AG10803 (cell line): Measurements from ENCODE around the gene SOWAHC.

ENCODE experiments used
- DNase-seq: peaks from one replicate; pipeline ENCODE4 v3.0.0; 2010; ENCODE audit warnings: low read depth
- H3K4me3 ChIP-seq: 2 replicates; pipeline ENCODE4 v1.5.1; 2011; ENCODE audit warnings: mild to moderate bottlenecking, low read length, control low read depth
- TF ChIP-seq, protein P1 (sequence below): conservative IDR thresholded peaks from 2 replicates; pipeline ENCODE4 v1.5.1; 2011; ENCODE audit warnings: mild to moderate bottlenecking, low read length, control low read depth, inconsistent platforms

Gene SOWAHC

GRCh38 chr2:109594246-109594885 lies 19.8 kb upstream of the SOWAHC start:
- TF ChIP-seq, protein P1, sequence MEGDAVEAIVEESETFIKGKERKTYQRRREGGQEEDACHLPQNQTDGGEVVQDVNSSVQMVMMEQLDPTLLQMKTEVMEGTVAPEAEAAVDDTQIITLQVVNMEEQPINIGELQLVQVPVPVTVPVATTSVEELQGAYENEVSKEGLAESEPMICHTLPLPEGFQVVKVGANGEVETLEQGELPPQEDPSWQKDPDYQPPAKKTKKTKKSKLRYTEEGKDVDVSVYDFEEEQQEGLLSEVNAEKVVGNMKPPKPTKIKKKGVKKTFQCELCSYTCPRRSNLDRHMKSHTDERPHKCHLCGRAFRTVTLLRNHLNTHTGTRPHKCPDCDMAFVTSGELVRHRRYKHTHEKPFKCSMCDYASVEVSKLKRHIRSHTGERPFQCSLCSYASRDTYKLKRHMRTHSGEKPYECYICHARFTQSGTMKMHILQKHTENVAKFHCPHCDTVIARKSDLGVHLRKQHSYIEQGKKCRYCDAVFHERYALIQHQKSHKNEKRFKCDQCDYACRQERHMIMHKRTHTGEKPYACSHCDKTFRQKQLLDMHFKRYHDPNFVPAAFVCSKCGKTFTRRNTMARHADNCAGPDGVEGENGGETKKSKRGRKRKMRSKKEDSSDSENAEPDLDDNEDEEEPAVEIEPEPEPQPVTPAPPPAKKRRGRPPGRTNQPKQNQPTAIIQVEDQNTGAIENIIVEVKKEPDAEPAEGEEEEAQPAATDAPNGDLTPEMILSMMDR, result no peak
- no peak overlapping the region for H3K4me3 ChIP-seq
- no peak for DNase-seq

DNA sequence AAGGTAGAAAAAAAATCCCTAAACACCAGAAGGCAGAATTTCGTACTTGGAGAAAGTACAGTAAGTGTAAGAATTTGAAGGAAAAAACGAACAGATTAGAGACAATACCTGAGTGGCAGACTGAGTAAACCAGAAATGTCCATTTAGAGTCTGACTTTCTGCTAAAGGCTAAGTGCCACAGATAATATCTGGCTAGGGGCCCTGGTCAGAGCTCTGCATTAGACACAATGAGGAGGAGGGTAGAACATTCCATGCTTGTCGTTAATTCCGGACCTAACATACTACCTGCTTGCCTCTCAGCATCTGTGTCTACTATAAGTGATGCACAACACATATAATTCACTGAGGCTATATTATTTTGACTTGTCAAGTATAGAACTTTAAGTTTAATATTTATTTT lies 18.5 kb upstream of the SOWAHC start:
- no peak overlapping the region for H3K4me3 ChIP-seq
- TF ChIP-seq, protein P1, result no peak
- no peak for DNase-seq

DNA sequence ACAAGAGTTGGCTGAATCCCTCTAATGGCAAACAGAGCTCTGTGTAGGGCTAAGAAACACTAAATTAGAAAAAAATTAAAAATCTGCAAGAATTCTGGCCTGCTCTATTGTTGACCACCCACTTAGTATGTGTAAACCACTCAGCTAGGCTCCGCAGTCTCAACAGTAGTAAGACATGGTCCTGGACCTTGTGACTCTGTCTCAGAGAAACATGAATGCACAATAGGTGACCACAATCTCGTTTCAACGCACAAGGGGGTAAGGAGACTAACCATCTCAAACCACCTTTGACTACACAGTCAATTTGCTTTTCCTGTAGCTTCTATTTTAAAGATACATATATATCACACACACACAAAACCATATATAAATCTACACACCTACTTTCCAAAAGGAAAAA lies 16.9 kb upstream of the SOWAHC start:
- TF ChIP-seq, protein P1, result no peak
- no peak for DNase-seq
- H3K4me3 ChIP-seq, result no peak overlapping the region

DNA sequence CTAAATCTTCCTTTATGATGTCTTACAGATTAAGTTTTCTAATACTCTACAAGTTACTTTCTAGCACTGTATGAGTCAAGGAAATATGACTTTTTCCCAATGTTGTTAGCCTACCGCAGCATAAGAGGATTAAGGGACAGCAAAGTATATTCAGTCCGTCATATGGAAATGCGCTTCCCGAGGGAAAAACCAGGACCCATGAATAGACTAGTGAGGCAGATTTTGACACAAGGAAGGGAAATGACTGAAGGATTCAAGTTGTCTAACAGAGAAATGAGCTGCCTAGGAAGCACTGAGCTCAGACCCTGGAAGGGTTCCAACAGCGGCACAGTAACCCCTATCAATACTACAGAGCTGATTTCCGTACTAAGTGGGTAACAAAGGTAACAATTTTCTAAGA lies 12.4 kb upstream of the SOWAHC start:
- no peak overlapping the region for H3K4me3 ChIP-seq
- TF ChIP-seq, protein P1, result no peak
- no peak for DNase-seq

GRCh38 chr2:109602617-109603188 lies 11.5 kb upstream of the SOWAHC start:
- H3K4me3 ChIP-seq, result no peak overlapping the region
- TF ChIP-seq, protein P1, result no peak
- DNase-seq, result no peak

- TF ChIP-seq, protein P1, result no peak
- H3K4me3 ChIP-seq, result no peak overlapping the region
- DNase-seq, result peak; percentile 28
Observed at GRCh38 chr2:109604597-109604996, 9.6 kb upstream of the SOWAHC start.

DNA sequence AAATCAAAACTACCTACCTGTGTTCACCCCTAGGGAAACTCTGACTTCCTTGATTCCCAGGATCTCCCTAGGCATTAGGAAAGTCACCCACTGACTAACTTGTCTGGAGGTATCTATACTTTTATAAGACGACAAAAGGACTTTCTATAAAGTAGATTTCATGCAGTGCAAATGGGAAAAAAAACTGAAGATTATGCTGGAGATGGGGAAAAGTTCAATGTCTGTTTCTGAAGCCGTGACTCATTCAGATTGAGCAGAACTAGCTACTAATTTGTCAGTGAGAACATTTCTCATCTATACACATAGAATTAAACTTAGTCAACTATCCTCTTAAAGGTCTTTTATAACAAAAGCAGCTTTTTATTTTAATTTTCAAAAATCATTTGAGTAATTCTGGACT lies 6.4 kb upstream of the SOWAHC start:
- TF ChIP-seq, protein P1, result no peak
- peak; percentile 24 for DNase-seq
- H3K4me3 ChIP-seq, result no peak overlapping the region
